NCI-H187 treated with DMSO at 0.1 percent for 48 hours (cell line): ENCODE results near the gene KDM5C.

Experiments used
- DNase-seq: peaks from one replicate; lab custom pipeline; 2025; lab: John Stamatoyannopoulos, UW

The KDM5C gene

DNA sequence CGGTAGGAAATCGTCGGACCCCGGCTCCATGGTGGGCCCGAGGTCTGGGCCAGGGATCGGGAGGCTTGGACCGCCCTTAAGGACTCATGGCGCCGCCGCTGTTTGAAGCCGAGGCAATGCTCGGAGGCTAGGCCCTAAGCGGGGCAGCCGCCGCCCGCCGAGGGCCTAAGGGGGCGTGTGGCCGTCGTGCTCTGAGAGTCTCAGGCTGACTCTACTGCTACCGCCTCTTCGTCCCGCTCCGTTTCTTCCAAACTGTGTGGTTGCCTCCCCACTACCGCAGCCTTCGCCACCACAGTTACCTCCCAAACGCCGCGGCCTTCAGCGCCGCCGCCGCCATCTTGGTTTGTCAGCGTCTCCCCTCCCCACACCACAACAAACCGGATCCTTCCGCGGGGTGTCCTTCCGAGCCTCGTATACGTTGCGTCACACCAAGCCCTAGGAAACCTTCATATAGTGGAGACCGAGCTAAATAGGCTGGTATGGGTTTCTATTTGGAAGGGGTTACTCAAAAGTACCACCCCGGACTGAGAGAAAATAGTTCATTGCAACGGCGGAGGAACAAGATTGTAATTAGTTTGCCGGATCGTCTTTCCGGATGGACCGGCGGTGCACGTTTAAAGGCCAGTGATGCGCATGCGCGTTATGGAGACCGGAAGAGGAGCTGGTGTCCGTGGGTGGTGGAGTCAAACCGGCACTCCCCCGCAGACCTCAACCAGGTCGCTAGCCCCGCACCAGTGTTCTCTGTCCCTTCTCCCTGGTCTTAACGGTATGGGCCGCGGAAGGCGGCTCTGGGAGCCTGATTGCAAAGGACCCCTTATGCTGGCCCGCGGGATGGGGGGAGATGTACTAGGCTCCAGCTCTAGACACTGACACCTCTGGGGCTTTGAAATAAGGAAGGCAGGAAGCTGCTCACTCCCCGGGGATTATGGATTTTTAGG lies at the start of gene KDM5C:
TSS of gene KDM5C (minus strand) at position 348 of the 938 bp plus-strand sequence. CDS start at position 30, 318 bp downstream.
- peak; percentile 52 for DNase-seq

DNA sequence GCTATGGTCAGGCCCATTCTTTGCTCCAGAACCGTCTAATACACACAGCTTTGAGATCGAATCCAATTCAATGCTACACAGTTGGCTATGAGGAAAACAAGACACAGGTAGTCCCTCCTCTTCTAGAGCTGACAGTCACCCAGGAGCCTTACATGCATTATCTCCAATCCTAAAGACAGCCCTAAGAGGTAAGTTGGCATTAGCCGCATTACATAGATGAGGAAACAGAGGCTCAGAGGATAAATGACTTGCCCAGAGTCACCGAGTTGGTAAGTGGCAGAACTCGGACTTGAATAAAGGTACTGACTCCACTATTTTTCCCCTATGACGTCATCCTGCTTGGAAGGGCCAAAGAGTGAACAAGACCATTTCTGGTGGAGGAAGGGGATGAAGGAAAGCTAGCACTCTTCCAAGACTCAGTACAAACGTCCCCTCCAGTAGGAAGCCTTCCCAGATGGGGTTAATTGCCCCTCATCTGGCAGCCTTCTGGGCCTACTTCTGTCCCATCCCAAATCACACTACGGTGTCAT lies 47.9 kb upstream of the KDM5C start:
- no peak for DNase-seq

DNA sequence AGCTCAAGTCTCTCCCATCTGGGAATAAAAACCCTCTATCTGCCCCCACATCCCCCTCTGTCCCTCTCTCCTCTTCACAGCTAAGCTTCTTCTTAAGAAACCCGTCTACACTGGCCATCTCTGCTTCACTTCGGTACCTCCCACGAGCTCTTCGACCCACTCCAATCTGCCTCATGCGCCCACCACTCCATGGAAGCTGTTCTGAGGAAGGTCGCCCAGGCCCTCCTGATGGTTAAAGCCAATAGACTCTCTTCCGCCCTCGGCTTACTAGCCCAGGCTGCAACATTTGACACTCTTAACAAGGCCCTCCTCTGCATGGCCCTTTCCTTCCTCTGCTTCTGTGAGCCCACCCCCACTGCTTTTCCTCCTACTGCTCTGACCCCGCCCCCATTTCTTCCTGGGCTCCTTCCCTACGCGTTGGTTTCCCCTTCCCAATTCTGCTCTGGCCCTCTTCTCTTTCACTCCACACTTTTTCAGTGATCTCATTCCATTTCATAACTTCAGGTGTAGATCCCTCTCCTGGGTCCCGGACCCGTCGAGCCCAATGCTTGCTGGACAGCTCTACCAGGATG lies 44.6 kb upstream of the KDM5C start:
- no peak for DNase-seq

DNA sequence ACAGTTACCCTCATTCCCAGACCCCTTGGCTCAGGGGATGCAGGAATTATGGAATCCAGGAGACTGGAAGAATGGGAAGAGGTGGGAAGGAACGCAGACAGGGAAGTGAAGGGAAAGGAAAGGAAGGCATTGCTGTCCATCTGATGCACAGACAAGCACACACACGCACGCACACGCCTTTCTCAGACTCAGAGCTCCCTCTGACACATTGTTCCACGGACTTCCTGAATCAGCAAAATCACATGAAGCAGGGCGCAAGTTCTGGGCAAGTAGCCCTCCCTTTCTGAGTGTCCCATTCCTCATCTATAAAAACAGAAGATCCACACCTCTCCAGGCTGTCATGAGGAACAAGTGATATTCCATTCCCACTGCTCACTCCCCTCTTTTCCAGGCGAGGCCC lies 43.2 kb upstream of the KDM5C start:
- no peak for DNase-seq

DNA sequence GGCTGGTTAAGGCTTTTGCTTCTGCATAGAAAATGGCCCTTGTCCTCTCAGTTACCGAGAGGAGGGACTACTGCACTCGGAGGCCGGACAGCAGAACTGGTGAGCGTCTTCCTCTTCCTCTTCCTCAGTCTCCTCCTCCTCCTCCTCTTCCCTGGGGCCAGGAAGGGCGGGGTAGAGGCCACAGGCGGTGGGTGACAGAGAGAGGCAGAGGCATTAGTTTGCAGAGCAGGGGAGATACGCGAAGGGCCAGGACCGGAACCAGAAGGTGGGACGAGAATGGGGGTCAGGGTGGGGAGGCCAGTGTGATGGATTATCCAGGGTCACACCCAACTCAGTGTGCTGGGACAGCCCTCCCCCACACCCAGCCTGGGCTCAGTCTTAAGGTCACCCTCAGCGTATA lies 41.9 kb upstream of the KDM5C start:
- DNase-seq, result no peak

DNA sequence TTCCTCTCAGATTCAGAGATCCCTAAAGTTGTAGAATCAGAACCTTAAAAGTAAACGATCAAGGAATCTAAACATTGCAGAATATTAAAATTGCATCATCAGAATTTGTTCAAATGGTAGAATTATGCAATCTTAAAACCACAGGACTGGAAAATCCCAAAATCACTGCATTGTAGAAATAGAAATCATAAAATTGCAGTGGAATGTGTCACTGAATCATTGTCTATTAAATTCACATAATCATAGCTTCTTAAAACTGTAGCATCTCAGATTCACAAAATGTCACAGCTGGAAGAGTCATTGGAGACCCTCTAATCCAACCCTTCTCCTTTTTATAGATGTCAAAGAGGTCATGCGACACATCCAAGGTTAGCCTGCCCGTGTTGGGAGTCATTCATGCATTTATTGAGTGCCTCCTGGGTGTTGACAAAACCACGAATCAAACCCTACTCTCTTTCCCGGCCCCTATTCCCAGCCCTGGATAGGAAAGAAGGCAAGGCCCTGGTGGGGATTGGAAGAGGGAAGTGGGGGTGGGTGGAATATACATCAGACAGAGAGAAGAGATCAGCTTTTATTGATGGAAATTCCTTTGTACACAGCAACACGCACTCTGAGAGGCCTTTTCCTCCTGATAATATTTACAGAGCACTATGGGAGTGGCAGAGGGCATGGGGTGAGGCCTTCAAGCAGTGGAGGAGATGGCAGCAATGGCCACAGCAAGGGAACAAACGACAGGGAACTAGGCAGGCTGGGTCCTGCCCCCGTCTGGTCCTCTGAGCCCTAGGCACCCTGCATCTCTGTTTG lies 41.0 kb upstream of the KDM5C start:
- DNase-seq, result no peak

DNA sequence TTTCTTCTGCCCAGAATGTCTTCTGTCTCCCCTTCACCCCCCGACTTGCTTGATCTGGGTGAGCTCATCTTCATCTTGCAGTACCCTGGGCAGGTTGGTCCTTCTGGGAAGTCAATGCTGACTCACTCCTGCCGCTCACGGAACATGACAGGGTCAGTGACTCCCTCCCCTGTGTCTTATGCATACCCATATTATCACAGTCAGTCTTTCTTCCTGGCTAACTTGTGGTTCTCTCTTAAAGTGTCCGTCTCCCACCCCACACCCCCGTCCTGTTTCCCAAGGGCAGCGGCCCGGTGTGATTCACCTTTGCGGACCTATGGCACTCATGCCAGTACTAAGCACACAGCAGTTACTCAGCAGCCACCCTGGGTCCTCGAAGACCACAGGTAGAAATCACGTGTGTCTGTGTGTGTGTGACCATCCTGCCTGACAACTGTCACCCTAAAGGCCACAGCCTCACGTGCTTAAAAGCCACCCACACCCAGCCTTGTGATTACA lies 38.6 kb upstream of the KDM5C start:
- no peak for DNase-seq

DNA sequence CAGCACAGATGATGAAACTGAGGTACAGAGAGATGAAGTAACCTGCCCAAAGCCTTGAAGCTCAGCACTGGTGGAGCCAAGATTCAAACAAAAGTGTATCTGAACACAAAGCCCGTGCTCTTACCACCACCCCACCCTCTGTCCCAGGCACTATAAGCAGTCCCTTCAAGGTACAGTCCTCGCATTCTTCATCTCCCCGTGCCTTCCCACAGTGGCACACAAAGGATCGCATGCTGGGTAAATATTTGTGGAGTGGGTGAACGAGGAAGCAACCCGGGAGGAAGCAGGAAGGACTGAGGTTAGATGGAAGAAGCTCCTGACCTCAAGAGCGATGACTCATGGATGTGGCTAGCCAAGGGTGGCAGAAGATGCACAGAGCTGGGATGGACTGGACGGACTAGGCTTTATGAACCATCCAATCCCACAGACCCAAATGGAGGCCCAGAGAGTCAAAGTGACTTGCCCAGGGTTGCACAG lies 37.9 kb upstream of the KDM5C start:
- DNase-seq, result no peak

DNA sequence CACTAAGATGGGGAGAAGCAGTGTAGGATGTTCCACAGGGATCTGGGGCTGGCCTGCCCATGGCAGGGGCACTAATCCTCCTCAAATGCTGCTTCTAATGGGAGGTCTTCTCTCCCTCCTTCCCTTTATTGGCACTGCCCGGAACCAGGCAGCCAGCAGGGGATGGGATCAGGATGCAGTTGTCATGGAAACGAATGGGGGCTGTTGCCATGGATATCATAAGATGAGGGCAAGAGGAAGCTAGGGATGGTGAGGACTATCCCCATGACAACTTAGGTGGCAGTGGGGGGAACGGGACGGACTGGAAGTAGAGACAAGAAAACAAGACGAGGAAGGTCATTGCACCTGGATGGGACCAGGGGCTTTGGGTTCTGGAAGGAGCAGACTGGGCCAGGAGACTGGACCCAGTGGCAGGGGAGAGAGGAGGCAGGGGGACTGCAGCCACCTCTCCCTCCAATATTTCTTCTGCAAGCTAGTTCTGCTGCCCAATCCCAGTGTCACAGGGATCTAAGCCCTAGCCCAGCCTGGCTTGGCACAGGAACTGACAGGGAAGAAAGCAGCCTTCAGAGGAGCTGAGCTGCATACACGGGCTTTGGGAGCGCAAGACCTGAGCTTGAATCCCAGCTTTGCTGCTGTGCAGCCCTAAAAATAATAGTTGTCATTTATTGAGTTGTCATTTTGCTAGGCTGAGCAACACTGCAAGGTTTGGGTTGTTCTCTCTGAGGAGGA lies 37.3 kb upstream of the KDM5C start:
- no peak for DNase-seq

DNA sequence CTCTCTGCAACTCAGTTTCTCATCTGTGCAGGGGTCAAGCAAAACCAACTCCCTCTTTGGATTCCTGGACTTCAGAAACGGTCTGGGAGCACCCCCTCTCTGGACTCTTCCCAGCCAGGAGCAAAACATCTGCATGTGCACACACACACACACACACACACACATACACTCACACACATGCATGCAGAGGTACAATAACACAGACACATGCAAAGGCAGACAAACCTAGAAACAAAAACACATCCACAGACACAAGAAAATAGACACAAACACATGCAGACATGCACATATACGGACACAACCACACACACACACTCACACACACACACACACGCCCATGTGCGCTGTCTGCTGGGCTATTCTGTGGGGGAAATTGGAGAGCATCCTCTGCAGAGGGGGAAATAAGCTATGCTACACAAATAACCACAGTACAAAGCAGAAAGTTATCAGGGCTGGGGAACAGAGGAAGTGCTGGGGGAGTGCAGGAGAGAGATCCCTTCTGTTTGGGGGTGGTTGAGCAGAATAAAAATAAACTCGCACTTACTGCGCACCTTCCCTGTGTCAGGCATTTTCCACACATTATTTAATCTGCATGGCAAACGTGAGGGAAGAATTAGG lies 36.5 kb upstream of the KDM5C start:
- no peak for DNase-seq

DNA sequence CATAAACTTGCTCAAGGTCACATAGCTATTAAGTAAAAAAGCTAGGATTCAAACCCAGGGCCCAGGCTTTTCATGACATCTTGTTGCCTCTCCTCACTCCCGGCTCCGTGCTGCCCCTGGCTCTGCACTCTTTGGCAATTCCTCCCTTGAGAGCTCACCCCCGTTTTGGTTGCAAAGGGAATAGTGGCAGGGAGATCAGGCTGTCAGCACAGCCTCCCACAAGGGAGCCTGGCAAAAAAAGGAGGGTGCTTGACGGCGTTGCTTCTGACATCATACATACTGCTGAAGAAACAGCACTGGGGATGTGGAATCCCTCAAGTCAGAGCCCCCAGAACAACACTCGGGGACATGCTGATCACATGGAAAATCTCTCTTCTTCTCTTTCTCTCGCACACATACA lies 35.8 kb upstream of the KDM5C start:
- DNase-seq, result no peak

DNA sequence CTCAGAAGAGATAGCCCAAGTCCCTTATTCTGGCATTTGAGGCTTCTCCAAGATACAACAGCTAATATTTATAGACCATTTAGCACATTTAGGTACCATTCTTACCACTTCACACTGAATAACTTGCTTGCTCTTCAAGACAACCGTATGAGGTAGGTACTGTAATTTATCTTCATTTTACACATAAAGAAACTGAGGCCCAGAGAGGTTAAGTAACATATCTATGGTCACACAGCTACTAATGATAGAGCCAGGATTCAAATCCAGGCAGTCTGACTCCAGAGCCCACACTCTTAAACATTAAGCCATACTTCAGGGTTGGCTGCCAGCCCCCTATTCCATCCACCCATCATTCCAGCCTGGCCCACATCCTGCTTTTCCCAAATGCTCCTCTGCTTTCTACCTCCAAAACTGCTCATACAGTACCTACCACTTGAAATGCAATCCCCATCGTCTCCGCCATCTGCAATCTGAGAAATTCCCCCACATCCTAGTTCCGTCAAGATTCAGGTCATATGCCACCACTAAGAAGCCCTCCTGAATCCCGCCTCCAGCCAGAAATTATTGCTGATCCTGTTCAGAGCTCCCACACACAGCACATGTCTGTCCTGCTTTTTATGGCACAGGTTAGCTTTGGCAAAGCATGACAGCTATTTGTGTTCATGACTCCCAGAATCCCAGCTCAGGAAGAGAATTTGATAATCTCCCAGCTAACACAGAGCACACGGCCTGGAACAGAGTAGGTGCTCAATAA lies 32.8 kb upstream of the KDM5C start:
- no peak for DNase-seq

DNA sequence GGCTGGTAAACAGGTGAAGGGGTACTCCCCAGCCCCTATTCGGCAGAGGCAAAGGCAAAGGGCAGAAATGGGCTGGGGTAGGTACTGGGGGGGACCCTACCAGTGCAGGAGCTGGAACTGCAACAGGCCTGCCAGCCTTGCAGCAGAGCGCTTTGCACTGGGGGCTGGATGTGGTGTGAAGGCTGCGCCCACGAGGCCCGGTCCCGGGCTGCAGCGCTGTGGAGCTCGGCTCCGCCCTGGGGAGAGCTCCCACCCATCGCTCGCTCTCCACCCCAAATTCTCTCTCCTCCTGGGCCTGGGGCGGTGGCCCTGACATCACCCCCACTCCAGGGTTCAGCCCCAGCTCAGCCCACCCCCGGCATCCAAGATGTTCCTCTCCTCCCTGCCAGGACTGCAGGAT lies 32.2 kb upstream of the KDM5C start:
- DNase-seq, result no peak

DNA sequence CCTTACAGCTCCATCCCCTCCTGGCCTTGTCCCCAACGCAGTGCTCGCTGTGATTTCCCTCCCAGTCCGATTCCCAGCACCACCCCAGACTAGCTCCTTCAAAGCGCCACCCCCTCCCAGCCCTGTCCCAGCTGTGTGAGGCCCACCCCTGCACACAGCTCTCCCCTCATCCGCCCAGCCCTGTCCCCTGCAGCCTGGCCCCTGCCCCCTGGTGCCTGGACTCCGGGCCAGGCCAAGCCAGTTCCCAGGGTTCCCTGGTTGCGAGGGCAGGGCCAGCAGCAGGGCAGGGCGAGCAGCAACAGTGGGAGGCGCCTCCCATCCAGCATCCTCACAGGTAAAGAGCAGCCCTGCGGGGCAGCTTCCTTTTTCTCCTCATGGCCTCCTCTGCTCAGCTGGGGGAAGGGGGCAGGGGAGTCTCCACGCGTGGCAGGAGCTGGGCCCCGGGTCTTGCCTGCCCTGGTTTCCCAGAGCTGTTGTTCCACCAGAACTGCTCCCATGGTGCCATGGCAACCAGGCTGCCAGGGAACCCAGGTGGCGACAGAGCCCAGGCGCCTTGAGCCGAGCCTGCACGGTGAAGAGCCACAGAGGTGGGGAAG lies 31.5 kb upstream of the KDM5C start:
- no peak for DNase-seq

DNA sequence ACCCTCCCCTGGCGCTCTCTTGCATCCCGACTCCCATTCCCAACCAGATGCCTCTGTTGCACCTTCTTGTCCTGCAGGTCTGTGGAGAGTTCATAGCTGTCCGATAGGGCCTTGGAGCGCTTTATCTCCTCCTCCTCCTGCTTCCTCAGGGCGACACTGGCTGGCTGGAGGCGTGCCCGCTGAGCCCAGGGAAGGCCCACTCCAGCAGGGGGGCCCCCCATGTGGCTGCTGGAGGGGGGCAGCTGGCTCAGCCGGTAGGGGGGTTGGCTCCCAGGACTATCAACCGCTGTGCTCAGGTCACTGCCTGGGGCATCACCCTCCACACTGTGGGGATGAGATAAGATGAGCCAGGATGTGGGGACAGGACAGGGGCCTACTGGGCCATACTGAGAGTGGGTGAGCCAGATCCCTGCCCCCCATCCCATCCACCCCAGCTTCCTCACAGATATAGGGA lies 30.8 kb upstream of the KDM5C start:
- no peak for DNase-seq

DNA sequence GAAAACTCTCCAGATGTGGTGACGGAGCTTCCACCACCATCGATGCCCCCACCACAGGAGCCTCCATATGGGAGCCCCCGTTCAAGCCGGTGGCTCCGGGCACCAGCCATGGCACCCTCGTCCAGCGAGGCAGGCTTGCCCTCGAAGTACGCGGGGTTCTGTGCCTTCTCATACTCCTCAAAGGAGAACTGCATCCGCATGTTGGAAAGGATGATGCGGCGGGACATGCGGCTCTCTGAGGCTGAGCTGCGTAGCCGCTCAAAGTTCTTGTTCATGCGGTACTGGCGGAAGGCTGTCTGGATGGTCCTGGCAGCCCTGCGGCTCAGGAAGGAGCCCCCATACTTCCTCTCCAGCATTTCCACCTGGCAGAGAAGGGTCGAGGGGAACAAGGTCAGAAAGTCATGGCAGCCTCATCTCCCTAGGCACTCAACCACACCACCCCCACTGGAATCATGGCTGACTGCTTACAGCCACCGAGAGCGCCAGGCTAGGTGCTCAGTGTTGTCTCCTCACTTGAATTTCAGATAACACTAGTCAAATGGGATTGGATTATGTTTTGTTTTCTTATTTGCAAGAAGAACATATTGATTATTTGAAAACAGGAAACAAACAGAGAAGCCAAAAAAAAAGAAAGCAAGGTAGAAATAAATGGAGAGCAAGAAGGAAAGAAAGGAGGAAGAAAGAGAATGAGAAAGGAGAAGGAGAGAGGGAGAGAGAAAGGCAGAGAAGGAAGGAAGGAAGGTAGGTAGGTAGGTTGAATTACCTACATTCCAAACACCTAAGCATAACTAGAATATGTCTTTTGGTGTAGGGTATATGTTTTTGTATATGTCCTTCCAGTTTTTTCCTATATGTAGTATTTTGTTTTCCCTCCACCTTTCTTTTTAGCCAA lies 29.8 kb upstream of the KDM5C start:
- DNase-seq, result no peak

DNA sequence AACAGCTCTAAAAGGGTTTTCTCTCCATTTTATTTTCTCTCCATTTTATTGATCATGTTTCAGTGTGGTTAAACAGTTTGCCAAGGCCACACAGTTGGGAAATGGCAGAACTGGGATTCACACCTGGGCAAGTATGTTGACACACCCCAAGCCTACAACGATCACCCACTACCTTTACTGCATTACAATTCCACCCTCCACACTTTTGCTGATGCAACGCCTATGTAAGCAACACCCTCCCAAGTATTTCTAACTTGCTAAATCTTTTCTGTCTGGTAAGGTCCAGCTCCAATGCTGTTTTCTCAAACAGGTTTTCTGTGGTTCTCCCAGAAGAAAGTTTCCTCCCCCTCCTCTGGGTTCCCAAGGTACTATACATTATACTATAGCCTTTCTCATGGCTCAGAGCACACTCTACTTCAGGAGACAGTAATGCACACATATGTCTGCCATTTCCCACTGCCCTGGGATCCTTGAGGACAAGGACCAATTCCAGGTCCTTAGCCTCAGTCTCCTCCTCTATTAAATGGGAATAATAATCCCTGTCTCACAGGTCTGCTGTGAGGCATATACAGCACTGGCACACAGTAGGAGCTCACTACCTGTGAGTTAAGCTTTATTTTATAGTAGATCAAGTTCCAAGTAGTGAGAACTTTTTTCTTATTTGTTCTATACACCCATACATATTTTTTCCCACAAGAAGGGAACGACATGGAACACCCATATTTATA lies 28.4 kb upstream of the KDM5C start:
- no peak for DNase-seq

DNA sequence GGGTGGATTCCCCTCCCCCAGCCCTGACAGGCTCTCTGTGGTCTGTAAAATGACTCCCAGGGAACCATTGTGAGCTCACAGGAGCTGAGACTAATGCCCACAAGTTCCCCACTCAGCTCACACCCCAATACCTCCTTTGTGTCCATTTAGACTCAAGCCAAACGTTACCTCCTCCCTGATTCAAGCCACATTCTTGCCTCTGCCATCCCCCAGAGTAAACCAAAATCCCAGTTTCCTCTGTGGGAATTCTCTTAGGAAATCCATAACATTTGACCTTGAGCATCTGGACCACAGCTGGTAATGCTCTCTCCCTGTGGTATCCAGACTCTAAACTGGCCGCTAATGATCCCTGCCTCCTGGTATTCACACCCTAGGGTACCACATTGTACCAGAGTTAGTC lies 26.3 kb upstream of the KDM5C start:
- DNase-seq, result no peak
